Smooth muscle cell of the umbilical artery (primary cell): Measurements from ENCODE around the gene ARL1. TPM values are rescaled to one million over a fixed set of nuclear protein-coding genes. Genes with fewer than 3 reads are reported as not detected.

Experiments used
- total RNA-seq: library from RNA; depleted of rRNA; stranded (reverse); fragments of >200 nt; gene quantifications from 2 replicates; pipeline ENCODE4 v1.2.3, GENCODE V29; 2014

The ARL1 gene
- total RNA-seq, result 179 and 282 TPM in 2 replicates

GRCh38 chr12:101407436-101408345 lies at the start of gene ARL1:
ARL1 (minus strand) TSS chr12:101407772; CDS start chr12:101407645, 127 bp downstream.

Other genes with a start within 250 kb of the ARL1 start
- not detected in 2 replicates for gene SLC5A8, start 197.5 kb downstream of the ARL1 start, total RNA-seq
- gene UTP20, start 127.7 kb downstream of the ARL1 start, total RNA-seq, result 13.7 and 27.7 TPM in 2 replicates
- gene SPIC, start 67.6 kb upstream of the ARL1 start, total RNA-seq, result not detected in 2 replicates
- not detected in 2 replicates for gene MYBPC1, start 187.2 kb upstream of the ARL1 start, total RNA-seq